GM21786 (cell line): ENCODE measurements around the gene DUSP10.

Source experiments
- ATAC-seq: cut with Tn5 transposase; IDR thresholded peaks from one replicate; pipeline ENCODE4 v1.9.1; 2021; ENCODE audit not compliant: unreplicated experiment

Gene DUSP10

DNA sequence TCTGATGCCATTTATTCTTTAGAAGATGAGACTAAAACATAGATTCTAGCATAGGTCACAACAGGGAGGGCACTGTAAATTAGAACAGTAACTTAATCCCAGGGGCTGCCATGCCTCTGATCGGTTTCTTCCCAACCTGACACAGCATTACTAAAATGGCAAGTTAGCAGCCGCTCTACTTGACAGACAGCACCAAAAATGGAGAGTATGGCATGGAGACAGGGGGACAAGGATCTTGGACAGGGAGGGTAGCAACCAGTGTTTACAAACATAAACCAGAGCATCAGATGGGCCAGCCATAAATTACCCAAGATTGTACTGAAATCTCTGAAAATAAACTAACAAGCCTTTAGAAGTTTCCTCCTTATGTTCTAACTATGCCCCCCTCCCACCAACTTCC lies 5.9 kb downstream of the DUSP10 start:
- no peak for ATAC-seq

DNA sequence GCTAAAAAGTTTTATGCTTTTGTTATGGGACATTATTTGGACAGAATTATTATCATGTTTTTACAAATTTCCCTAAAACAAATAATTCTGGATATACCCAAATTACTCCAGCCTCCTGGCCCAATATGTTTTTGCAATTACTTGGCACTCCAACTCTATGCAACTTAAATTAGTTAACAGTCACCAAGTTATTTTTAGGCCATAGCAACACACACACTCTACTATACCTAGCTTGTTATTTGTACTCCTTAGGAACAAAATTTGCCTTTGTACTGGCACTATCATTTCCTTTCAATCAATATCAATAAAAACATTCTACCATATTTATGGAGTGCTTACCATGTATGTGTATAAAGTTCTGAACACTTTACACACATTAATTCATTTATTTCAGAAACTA lies 7.7 kb downstream of the DUSP10 start:
- ATAC-seq: no peak

DNA sequence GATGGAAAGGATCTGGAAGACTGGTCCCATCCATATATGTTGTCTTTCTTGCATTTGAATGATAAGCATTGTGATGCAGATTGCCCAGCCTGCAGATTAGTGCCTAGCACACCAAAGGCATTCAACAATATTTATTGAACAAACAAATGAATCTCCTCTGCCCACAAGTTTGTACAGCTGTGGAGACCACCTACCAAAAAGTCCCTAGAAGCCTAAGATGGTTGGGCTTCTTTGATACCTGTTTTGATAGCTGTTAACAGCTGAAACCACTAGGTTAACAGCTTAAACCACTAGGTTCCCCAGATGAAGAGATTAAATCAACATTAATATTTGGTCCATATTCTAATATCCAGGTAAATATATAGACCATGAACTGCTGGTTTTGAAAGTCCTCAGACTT lies 9.8 kb downstream of the DUSP10 start:
- no peak for ATAC-seq

DNA sequence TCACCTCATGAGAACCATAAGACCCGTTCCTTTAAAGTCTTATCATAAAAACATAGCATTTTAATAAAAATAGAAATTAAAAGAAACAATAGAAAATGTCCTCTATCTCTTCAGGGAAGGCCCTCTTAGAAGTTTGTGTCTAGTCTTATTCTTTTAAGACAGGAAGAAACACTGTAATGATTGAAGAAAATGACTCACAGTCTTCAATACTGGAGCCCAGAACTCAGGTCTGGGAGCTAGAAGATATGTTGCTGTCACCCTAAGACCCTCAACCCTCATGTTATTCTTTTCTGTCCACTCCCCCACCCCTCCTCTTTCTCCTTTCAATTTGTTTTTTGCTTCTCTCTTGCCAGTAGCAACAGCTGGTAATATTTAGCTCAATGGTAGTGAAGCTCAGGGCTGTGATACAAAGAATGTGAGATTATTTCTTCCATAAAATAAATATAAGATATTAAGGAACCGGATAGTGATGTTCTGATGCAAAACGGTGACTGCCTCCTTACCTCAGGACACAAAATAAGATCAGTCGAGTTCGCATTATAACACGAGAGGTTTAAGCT lies 12.0 kb downstream of the DUSP10 start:
- ATAC-seq: no peak

DNA sequence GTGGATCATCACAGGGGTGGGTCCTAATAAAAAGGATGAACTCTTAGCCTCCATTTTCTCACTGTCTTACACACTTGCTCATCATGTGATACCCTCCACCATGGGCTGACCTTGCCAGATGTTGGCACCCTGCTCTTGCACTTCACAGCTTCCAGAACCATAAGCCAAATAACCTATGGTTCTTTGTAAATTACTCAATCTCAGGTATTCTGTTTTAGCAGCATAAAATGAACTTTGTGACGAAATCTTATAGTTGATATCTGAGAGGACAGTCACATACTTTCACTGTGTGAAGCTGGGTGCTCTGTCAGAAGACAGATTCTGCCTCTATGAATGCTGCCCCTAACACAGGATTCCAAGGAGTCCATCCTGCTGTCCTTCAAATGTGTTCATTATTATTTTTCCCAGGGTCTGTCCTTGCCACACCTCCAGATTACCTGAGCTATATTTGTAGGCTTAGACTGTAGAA lies 13.8 kb downstream of the DUSP10 start:
- ATAC-seq: no peak

DNA sequence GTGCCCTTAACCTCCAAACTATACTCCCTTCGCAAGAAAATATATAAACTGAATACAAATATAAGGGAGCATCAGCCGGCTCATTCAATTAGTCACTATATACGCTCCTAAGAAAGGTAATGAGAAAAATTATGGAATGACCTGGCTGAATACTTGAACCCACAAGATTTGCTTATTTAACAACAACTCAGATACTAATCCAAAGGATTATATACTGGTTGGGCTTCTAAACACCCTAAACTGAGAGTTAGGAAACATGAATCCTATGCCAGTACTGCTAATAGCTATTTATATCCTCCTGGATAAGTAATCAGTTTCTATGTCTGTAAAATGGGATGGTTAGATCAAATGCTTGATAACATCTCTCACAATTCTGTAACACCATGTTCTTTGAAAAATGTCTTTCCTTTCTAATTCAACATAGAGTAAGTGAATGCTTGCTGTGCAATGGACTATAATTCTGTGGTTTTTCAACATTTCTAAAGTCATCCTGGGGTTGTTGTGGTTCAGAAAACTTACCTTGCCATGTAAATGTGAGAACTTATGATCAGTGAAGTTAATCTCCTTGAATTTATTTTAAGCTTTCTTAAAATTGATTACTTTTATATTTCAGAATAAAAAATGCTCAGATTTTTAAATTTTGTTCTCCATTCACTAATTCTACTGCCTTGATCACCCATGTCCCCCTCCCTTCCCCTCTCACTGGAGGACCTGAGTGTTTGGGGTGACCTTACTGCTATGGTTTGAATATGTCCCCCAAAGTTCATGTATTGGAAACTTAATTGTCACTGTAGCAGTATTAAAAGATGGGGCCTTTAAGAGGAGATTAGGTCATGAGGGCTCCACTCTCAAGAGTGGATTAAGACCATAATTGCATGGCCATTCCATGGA lies 14.5 kb downstream of the DUSP10 start:
- ATAC-seq: no peak

DNA sequence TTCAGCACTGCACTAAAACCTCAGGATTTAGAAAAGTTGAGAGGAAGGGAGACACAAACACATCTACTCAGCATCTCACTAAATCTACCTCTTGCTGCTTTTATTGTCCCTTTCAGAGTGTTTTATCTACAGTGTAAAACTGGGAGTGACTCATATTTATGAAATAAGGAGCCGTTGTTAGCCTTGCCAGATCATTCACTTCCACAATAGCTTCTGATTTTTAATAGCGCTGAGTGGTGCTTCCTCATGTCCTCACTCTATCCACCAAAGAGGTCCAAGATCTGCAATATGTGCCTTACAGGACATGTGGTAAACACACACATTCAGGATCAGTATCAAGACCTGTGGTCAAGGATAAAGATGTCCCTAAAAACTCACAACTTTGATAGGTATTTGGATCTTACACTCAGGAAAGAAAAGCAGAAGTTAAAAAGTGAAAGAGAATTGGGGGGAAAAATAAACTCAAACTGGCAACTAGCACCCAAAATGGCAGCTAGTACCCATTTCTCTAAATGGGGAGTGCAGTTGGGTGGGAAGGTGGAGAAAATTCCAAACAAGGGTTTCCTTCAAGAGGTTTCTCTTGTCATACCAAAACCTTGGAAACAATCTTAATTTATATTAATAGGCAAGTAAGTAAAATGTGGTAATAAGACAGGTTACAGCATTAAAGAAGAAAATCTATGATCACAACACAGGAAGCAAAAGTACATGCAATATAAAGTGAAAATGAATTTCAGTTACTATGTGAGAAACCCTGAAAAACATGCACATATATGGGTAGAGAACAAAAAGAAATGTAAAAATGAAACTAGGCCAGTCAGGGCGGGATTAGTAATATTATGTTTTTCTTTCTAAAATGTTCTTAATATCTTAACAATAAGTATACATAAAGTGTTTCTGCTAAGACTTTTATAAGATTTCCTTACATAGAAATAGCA lies 15.9 kb downstream of the DUSP10 start:
- ATAC-seq: peak; percentile 78

DNA sequence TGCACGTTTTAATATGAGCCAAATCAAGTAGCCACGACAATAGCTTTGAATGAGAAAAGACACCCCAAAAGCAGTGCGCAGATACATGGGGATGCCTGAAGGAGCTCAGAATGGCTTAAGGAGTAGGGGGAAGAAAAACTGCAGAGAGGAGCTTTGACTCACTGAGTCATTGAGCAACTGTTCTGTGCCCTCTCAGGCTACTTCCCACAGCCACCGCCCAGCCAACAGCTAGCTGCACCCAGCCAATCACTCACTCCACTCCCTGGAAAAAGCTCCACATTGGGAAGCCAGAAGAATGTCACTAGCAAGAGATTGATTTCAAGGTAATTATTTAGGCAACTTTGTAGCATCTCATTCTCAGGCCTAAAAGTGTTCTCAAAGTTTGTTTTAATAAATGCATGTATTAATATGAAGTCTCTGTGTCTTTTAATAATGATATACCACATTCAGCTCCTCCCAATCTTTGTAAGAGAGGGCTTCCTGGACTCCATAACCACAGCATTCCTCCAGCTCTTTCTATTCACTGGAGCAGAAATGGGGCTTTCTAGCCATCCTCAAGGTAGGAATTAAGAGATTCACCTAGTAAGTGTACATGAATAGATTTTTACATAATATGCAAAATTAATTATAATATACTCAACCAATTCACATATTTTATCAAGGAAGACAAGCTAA lies 16.8 kb downstream of the DUSP10 start:
- ATAC-seq: no peak

DNA sequence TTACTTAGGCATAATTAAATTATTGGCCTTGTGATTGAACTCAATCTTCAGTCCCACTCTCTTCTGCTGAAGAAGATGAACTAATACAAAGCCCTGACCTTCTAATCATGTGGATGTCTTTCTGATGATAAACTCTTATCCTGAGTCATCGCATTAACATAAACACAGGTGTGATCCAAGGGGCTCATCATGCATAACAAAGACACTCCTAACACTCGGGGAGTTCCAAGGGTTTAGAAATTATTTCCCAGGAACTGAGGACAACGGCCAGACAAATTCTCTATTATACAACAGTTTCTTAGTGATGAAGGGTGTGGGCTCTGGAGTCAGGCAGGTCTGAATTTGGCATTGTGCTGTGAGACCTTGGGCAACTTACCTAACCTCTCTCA lies 18.0 kb downstream of the DUSP10 start:
- ATAC-seq: no peak

DNA sequence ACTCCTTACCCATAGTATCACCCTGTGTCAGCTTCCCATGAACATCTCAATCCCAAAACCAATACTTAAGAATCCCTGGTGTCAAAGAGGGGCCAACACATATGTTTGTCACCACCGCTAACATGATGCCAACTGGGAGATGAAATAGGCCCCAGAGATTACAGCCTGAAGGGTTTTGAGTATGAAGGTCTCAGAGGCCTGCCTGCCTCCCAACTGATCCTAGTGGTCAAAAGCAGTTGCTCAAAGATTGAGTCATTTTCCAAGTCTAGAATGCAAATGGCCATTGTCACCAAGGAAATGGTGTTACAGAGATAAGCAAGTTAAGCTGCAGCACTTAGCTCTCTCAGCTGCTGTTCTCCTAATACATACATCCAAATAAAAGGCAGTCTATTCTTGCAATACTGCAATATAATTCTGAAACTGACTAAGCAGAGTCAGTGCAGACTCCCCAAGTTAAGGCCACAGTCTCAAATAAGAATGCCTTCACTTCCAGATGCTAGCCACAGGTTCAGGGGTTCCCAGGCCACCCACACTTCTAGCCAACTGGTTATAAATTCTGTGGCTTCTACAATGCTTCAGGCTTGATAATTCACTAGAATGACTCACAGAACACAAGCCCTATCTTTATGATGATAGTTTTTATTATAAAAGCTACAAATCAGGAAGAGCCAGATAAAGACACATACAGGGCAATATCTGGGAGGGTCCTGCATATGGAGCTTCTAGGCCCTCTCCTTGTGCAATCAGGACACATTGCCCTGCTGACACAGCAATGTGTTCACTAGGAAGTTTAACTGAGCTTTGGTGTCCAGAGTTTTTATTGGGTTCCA lies 18.7 kb downstream of the DUSP10 start:
- ATAC-seq: no peak

DNA sequence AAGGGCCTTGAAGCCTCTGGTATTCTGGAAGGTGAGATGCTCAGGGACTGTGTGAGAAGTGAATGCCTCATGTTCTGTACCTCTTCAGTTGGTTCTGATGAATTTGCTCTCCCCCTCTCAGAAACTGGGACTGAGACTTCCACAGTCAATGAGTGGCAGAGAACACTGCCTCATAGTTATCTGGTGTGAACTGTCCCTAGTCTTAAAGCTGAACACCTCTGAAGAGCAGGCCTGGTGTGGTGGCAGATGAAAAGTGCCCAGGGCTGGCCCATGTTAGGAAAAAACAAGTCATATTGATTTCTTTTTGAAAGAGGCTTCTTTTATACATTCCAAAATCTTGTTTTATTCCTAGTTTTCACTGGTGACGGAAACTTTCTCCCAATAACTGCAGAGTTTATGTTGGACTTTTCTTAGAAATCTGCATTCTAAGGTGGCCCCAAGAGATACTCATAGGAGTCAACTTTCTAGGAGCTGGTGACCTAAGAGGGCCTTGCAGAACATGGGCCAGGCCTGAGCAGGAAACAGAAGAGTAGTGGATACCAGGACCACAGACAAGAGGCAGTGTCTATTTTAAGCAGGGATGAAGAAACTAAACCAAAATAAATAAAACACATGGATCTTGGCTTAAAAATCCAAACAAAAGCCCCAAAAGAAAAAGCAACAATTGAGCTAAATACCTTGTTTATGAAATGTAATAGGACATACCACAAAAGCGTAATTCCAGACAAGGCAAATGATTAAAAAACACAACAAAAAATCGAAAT lies 19.5 kb downstream of the DUSP10 start:
- no peak for ATAC-seq

DNA sequence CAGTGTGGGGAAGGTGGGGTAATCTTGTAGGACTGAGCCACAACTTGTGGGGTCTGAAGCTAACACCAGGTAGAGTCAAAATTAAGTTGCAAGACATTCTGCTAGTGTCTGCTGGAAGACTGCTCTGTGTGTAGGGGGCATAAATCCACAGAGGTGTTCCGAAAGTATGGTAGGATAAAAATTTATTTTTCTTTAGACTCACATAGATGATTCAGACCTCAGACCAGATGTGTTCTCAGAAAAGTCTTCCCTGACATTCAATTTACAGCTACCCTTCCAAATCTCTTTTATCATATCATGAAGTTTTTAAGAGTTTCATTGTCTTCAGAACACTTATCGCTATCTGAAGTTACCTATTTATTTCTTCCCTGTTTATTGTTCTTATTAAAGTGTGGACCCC lies 21.3 kb downstream of the DUSP10 start:
- ATAC-seq: no peak

DNA sequence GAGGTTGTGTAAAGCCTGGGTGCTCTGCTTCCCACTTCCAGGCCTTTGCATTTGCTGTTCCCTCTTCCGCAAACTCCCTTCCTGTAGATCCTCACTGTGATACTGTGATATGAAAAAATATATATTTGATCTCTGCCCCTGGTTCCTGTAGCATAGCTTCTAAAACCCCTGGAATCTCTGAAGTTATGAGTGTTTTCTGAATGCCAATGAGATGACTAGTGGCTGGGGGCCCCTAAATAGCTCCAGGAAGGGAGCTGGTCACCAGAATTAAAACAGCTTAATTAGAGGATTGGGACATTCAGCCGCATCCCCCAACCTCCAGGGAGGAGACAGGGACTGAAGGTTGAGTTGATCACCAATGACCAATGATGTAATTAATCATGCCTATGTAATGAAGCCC lies 21.9 kb downstream of the DUSP10 start:
- no peak for ATAC-seq

DNA sequence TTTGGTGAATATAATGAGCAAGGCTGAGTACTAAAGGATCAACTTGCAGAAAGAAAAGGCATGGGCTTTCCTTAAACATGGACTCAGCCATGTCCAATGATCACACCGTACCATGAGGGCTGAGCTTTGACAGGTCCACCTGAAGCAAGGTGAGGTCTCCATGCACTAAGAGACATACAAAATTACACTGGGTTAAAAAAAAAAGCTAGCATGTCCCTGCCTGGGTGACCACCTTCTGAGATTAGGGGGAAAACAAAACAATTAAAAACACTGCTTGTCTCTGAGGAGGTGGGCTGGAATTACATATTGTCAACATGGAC lies 22.7 kb downstream of the DUSP10 start:
- ATAC-seq: no peak

DNA sequence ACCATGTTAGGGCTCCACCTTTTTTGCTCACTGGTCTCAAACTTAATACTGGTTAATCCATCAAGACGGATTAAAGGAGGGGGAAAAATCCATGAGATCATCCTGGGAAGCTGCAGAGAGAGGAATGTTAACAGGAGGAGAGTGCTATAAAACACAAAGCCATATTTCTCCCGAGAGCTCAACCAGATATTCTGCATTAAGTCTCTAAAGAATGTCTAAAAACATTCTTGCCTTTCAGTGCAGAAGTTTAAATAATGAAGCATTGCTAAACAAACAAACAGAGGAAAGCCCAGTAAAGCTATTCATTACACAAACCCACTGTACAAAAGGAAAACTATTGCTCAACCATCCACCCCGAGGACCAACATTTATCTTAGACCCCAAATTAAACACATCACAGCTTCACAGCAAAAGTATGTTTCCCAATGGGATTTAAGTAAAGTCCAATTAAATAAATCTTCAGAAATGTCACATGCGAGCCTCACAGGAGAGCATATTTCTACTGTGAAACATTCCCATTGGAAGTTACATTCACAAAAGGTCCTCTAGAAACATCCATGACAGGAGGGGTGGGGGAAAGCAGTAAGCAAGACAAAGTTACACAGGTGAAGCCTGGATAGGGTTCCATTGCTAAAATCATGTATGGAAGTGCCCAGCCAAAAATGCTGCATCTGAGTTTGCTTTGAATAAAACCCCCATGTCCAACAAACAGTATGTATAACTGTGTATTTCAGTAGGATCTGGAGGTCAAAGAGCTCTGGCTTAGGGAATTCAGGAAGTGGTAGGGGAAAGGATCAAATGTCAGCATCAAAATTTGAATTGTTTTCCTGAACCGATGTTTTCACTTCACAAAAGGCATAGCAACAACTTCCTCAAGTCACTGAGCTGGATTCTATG lies 23.3 kb downstream of the DUSP10 start:
- ATAC-seq: no peak

DNA sequence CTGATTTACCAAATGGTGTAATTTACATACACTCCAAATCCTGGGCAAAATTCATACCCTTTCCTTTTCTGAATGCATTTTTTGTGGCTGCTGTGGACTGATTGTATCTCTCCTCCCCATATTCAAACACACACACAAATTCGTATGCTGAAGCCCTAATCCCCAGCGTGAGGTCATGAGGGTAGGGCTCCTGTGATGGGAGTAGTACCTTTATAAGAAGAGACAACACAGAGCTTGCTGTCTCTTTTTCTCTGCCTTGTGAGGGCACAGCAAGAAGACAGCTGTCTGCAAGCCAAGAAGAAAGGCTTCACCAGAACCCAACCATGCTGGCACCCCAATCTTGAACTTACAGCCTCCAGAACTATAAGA lies 24.4 kb downstream of the DUSP10 start:
- no peak for ATAC-seq

DNA sequence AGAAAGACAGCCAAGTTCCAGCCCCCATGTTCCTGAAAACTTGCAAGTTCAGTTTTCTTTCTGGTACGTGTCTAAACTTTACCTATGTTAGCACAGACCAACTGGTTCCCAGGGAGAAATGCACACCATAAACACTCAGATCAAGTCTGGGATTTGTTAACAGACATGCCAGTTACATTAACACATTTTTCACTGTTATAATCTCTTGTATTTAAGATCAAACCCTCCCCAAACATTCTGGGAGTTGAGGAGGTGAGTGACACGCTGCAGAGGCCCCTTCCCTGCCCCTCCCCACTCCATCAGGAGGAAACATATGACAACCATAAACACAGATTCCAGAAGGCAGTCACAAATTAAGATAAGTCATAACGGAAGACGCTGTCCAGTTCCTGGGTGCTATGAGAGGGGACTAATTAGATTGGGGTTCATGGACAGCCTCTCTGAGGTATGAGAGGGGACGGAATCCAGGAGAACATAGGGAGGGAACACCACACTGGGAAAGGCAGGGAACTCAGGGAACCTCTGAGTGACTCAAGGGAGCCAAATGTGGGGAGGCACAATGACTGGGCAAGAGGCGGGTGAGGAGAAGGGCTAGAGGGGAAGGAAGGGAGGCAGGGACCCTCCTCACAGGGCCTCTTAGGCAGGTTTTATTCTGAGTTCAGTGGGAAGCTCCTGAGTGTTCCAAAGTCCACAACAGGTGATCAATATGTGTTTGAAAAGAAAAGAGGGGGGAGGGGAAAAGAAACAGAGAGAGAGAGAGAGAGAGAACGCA lies 25.0 kb downstream of the DUSP10 start:
- ATAC-seq: no peak
